GM19043 (cell line): ENCODE results near the gene INO80.

Experiments
- ATAC-seq: cut with Tn5 transposase; IDR thresholded peaks from one replicate; pipeline ENCODE4 v1.9.1; 2021; ENCODE audit warnings: low read depth; ENCODE audit not compliant: unreplicated experiment

Gene INO80

GRCh38 chr15:40936709-40937666, 179.1 kb downstream of the INO80 start:
- no peak for ATAC-seq

- ATAC-seq, result no peak
Measured at GRCh38 chr15:40936234-40936708, 179.8 kb downstream of the INO80 start.

- no peak for ATAC-seq
Measured at GRCh38 chr15:40934457-40934856, 181.6 kb downstream of the INO80 start.

GRCh38 chr15:40933517-40933902, 182.6 kb downstream of the INO80 start:
- ATAC-seq, result no peak

- ATAC-seq, result no peak
Measured at GRCh38 chr15:40932649-40933516, 183.2 kb downstream of the INO80 start.

- ATAC-seq, result no peak
Measured at GRCh38 chr15:40932156-40932555, 183.9 kb downstream of the INO80 start.

- ATAC-seq, result no peak
Measured at GRCh38 chr15:40931300-40932142, 184.6 kb downstream of the INO80 start.

- ATAC-seq, result no peak
Measured at GRCh38 chr15:40930430-40931299, 185.4 kb downstream of the INO80 start.

GRCh38 chr15:40929660-40930429, 186.2 kb downstream of the INO80 start:
- ATAC-seq, result no peak
